ENCODE results near the gene PHTF2. TPM values are rescaled to one million over a fixed set of nuclear protein-coding genes. Genes with fewer than 3 reads are reported as not detected.

The PHTF2 gene
- polyA plus RNA-seq, 3 donors: 10.1 to 34.3 (median 10.3) TPM

DNA sequence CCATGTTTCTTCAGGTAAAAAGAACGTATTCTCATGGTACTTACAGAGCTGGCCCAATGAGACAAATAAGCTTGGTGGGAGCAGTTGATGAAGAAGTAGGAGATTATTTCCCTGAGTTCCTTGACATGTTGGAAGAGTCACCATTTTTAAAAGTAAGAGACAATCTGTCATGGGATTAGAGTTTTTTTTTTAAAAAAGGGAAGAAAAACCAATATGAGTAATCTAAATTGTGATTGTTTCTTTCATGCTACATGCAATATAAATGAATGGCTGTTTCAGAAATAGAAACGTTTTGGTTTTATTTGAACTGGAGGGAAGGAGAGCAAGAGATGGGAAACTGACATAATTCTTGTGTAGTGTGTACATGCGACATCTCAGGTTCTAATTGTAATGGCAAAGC, 33.1 kb upstream of the PHTF2 start:
- H4K20me1 ChIP-seq (ENCODE audit: insufficient read depth, low read length): peaks cover 57% of the 10 kb centered on the region
- H3K27me3 ChIP-seq (ENCODE audit: control insufficient read depth in 2 of 2, insufficient read depth in 2 of 2, low read length in 2 of 2): no peaks in the 10 kb centered on the region
- H3K4me3 ChIP-seq (replicated peaks in 1 of 3; ENCODE audit: low read depth in 2 of 3, low read length in 3 of 3): no peak overlapping the region
- Mint-ChIP-seq H3K27me3 (ENCODE audit: low read depth in 3 of 3) (peaks cover 0 to 2% (median 0%) of the 10 kb centered on the region in 3 donors), H3K36me3 (peaks cover 30 to 49% of the 10 kb centered on the region in 2 donors), H3K4me3 (no peak overlapping the region), H3K27ac (peak overlapping the region in 5 of 7 donors; percentile 0 to 32 (median 3)), H3K4me1 (peaks cover 10% of the 10 kb centered on the region), H3K9me3 (no peaks in the 10 kb centered on the region)
- peak overlapping the region in 1 of 2 donors; percentile 36 for H3K27ac ChIP-seq (ENCODE audit: low read depth in 1 of 2, low read length in 2 of 2)
- H3K36me3 ChIP-seq (replicated peaks in 1 of 2; ENCODE audit: control insufficient read depth in 1 of 2, insufficient read depth in 2 of 2, low read length in 2 of 2): peaks cover 21 to 58% of the 10 kb centered on the region in 2 donors
- H3K79me2 ChIP-seq (ENCODE audit: insufficient read depth, low read length): peaks cover 67% of the 10 kb centered on the region
- TF ChIP-seq, protein P1, sequence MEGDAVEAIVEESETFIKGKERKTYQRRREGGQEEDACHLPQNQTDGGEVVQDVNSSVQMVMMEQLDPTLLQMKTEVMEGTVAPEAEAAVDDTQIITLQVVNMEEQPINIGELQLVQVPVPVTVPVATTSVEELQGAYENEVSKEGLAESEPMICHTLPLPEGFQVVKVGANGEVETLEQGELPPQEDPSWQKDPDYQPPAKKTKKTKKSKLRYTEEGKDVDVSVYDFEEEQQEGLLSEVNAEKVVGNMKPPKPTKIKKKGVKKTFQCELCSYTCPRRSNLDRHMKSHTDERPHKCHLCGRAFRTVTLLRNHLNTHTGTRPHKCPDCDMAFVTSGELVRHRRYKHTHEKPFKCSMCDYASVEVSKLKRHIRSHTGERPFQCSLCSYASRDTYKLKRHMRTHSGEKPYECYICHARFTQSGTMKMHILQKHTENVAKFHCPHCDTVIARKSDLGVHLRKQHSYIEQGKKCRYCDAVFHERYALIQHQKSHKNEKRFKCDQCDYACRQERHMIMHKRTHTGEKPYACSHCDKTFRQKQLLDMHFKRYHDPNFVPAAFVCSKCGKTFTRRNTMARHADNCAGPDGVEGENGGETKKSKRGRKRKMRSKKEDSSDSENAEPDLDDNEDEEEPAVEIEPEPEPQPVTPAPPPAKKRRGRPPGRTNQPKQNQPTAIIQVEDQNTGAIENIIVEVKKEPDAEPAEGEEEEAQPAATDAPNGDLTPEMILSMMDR (IDR thresholded peaks at IDR 0.05): no peak
- no peak overlapping the region for H3K4me2 ChIP-seq (replicated peaks; ENCODE audit: extremely low read depth, low read length, poor library complexity, severe bottlenecking)
- DNase-seq: no peak
- H2AFZ ChIP-seq (ENCODE audit: insufficient read depth, low read depth, low read length, poor library complexity, severe bottlenecking): no peak overlapping the region
- no CpG with 5 or more reads among the region's 3 CpGs for WGBS (ENCODE audit: insufficient coverage)
- H3K4me1 ChIP-seq (ENCODE audit: control insufficient read depth in 1 of 2, insufficient read depth in 2 of 2, low read length in 2 of 2): no peaks in the 10 kb centered on the region
- H3K9me3 ChIP-seq (replicated peaks in 1 of 2; ENCODE audit: control insufficient read depth in 1 of 2, insufficient read depth in 1 of 2, low read length in 2 of 2): no peaks in the 10 kb centered on the region
- H3K9ac ChIP-seq (ENCODE audit: insufficient read depth, low read length, poor library complexity, severe bottlenecking): no peak overlapping the region
- intact Hi-C loops (cut with micrococcal nuclease): no loop called here

DNA sequence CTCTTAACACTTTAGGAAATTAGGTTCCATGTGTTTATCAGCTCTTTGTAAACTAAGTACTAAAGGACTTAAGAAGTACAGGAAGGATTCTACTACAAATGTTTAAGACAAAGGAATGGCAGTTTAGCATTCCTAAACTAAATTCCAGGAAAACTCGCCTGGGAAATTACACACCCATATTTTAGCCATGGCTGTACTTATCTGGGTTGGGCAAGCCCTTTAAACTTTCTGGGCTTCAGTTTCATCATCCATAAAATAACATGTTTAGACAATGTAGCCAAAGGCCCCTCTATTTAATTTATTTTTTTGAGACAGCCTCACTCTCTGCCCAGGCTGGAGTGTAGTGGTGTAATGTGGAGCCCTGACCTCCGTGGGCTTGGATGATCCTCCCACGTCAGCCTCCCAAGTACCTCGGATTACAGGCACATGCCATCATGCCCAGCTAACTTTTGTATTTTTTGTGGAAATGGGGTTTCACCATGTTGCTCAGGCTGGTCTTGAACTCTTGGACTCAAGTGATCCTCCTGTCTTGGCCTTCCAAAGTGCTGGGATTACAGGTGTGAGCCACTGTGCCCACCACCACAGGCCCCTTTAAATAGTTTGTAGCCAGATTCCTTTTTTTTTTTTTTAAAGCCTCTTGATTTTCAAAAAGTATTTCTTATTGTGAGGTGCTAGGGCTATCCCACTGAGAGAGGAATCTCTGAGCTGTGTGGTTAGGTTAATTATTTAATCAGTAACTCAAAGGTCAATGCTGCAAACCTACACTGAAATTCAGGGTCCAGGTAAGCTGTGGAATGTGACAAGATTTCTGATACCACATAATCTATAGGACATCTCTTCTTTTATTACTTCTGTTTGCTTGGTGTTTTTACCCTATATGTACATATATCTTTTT, 32.4 kb upstream of the PHTF2 start:
- no peak overlapping the region for H3K4me2 ChIP-seq (replicated peaks; ENCODE audit: extremely low read depth, low read length, poor library complexity, severe bottlenecking)
- Mint-ChIP-seq H3K4me1 (peaks cover 9% of the 10 kb centered on the region), H3K27ac (peak overlapping the region in 6 of 7 donors; percentile 1 to 60 (median 53)), H3K9me3 (no peaks in the 10 kb centered on the region), H3K36me3 (peaks cover 34 to 54% of the 10 kb centered on the region in 2 donors), H3K4me3 (no peak overlapping the region), H3K27me3 (ENCODE audit: low read depth in 3 of 3) (peaks cover 0 to 2% (median 0%) of the 10 kb centered on the region in 3 donors)
- H3K79me2 ChIP-seq (ENCODE audit: insufficient read depth, low read length): peaks cover 60% of the 10 kb centered on the region
- H3K27ac ChIP-seq (ENCODE audit: low read depth in 1 of 2, low read length in 2 of 2): peak overlapping the region in 1 of 2 donors; percentile 36
- peaks cover 23 to 64% of the 10 kb centered on the region in 2 donors for H3K36me3 ChIP-seq (replicated peaks in 1 of 2; ENCODE audit: control insufficient read depth in 1 of 2, insufficient read depth in 2 of 2, low read length in 2 of 2)
- intact Hi-C loops (cut with micrococcal nuclease): no loop called here
- H3K27me3 ChIP-seq (ENCODE audit: control insufficient read depth in 2 of 2, insufficient read depth in 2 of 2, low read length in 2 of 2): no peaks in the 10 kb centered on the region
- WGBS (ENCODE audit: insufficient coverage): 100% methylated on average over 1 of the region's 4 CpGs
- peaks cover 57% of the 10 kb centered on the region for H4K20me1 ChIP-seq (ENCODE audit: insufficient read depth, low read length)
- H3K9me3 ChIP-seq (replicated peaks in 1 of 2; ENCODE audit: control insufficient read depth in 1 of 2, insufficient read depth in 1 of 2, low read length in 2 of 2): no peaks in the 10 kb centered on the region
- H3K9ac ChIP-seq (ENCODE audit: insufficient read depth, low read length, poor library complexity, severe bottlenecking): no peak overlapping the region
- no peak for DNase-seq
- no peak overlapping the region for H2AFZ ChIP-seq (ENCODE audit: insufficient read depth, low read depth, low read length, poor library complexity, severe bottlenecking)
- TF ChIP-seq, protein P1 (IDR thresholded peaks at IDR 0.05): no peak
- H3K4me3 ChIP-seq (replicated peaks in 1 of 3; ENCODE audit: low read depth in 2 of 3, low read length in 3 of 3): no peak overlapping the region
- H3K4me1 ChIP-seq (ENCODE audit: control insufficient read depth in 1 of 2, insufficient read depth in 2 of 2, low read length in 2 of 2): no peaks in the 10 kb centered on the region

Measured in CD14-positive monocyte (primary cell).